PC-9 (cell line): ENCODE measurements around the gene FAIM2. TPM values are rescaled to one million over a fixed set of nuclear protein-coding genes. Genes with fewer than 3 reads are reported as not detected.

Source experiments
- BruUV-seq: library from RNA; stranded (reverse); fragments of 400-500 nt; replicated peaks from 2 replicates; lab custom pipeline; 2021; lab: Mats Ljungman, UMichigan
- CTCF ChIA-PET: fragments of 300-600 bp; sonication (Branson Sonifier 250); formaldehyde crosslinking; loops from one replicate; lab custom pipeline; 2022; ENCODE audit warnings: antibody characterized with exemption; lab: Charles Lee
- POLR2A ChIA-PET: fragments of 300-600 bp; sonication (Branson Sonifier 250); formaldehyde crosslinking; loops from one replicate; lab custom pipeline; 2022; ENCODE audit warnings: antibody characterized with exemption; ENCODE audit not compliant: unreplicated experiment; lab: Charles Lee
- DNase-seq, 2 experiments: peaks; one replicate each; pipeline versions ENCODE4 v3.0.0 to v3.0.0-alpha.2; 2015 to 2022; ENCODE audit warnings: mixed read lengths in 1 of 2
- H2AFZ ChIP-seq: fragments of 200-600 bp; sonication (generic); 2 replicates; pipeline ENCODE4 v1.8.1; 2017; ENCODE audit warnings: antibody characterized with exemption
- H3F3A ChIP-seq: fragments of 200-600 bp; sonication (generic); 2 replicates; pipeline ENCODE4 v1.8.1; 2017; ENCODE audit warnings: antibody characterized with exemption, mild to moderate bottlenecking, low read depth; ENCODE audit not compliant: insufficient read depth
- H3K27ac ChIP-seq: fragments of 200-600 bp; sonication (generic); 2 replicates; pipeline ENCODE4 v1.6.1; 2016; ENCODE audit warnings: mixed run types
- H3K27me3 ChIP-seq: fragments of 200-600 bp; sonication (generic); 2 replicates; pipeline ENCODE4 v1.6.1; 2016; ENCODE audit warnings: low read depth, mixed run types; ENCODE audit not compliant: insufficient read depth
- H3K36me3 ChIP-seq: fragments of 200-600 bp; sonication (generic); 2 replicates; pipeline ENCODE4 v1.6.1; 2016; ENCODE audit warnings: low read depth, mixed run types
- H3K4me1 ChIP-seq: fragments of 200-600 bp; sonication (generic); replicated peaks from 2 replicates; pipeline ENCODE4 v1.6.1; 2016; ENCODE audit warnings: mixed run types; ENCODE audit not compliant: insufficient read depth
- H3K4me2 ChIP-seq: fragments of 200-600 bp; sonication (generic); 2 replicates; pipeline ENCODE4 v1.6.1; 2017; ENCODE audit warnings: mixed run types
- H3K4me3 ChIP-seq: fragments of 200-600 bp; sonication (generic); 2 replicates; pipeline ENCODE4 v1.6.1; 2016; ENCODE audit warnings: mixed run types
- H3K79me2 ChIP-seq: fragments of 200-600 bp; sonication (generic); 2 replicates; pipeline ENCODE4 v1.6.1; 2017; ENCODE audit warnings: low read depth, mixed run types
- H3K9me2 ChIP-seq: fragments of 200-600 bp; sonication (generic); 2 replicates; pipeline ENCODE4 v1.8.1; 2017; ENCODE audit warnings: mild to moderate bottlenecking; ENCODE audit not compliant: insufficient read depth
- H3K9me3 ChIP-seq: fragments of 200-600 bp; sonication (generic); 2 replicates; pipeline ENCODE4 v1.8.1; 2016; ENCODE audit warnings: low read depth; ENCODE audit not compliant: insufficient read depth
- H4K20me1 ChIP-seq: fragments of 200-600 bp; sonication (generic); 2 replicates; pipeline ENCODE4 v1.8.1; 2017; ENCODE audit not compliant: insufficient read depth
- EZH2 ChIP-seq: fragments of 200-600 bp; sonication (generic); IDR thresholded peaks from 2 replicates; pipeline ENCODE4 v1.8.0; 2017; ENCODE audit warnings: antibody characterized with exemption, low read depth
- intact Hi-C: fragments of 100-400 bp; cut with micrococcal nuclease; formaldehyde crosslinking; loops from one replicate; pipeline ENCODE4 v1.10.0; 2022; ENCODE audit not compliant: unreplicated experiment
- total RNA-seq: library from RNA; stranded (reverse); gene quantifications from 2 replicates; pipeline ENCODE4 v1.2.3, GENCODE V29; 2021
- TF ChIP-seq, protein P1 (sequence below): fragments of 200-600 bp; sonication (generic); conservative IDR thresholded peaks from 2 replicates; pipeline ENCODE4 v1.6.1; 2017; ENCODE audit warnings: mixed run types, antibody characterized with exemption, mild to moderate bottlenecking, moderate library complexity

FAIM2 gene
- total RNA-seq, 1 experiment from 2014 or later = not detected

DNA sequence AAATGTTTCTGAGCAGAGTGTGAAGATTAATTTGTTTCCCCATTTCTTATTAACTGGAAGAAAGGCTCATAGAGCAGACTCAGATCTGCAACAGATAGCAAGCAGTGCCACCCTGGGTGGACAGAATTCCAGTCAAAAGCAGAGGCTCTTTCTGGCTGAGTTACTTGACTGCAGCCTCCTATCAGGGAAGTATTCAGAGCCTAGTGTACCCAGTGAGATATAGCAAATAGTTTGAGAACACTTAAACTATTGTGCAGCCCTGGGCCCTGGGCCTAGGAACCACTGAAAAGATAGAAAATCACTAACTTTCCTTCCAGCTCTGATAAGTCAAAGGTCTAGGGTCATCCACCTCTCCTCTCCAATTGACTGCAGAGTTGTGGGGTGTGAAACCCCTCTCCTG is 35.6 kb upstream of the FAIM2 start:
- Histone ChIP-seq H3K4me2 (no peak overlapping the region), H3K27ac (no peak overlapping the region), H3K79me2 (no peaks in the 10 kb centered on the region), H3K27me3 (no peaks in the 10 kb centered on the region), H3F3A (peaks cover 6% of the 10 kb centered on the region), H3K4me3 (no peak overlapping the region), H3K36me3 (no peaks in the 10 kb centered on the region), H3K4me1 (peaks cover 17% of the 10 kb centered on the region), H2AFZ (no peak overlapping the region), H3K9me3 (no peaks in the 10 kb centered on the region), H3K9me2 (no peaks in the 10 kb centered on the region), H4K20me1 (no peaks in the 10 kb centered on the region)
- no TSS peak for BruUV-seq
- intact Hi-C loops = loop anchor here (2.0 kb wide), 1 partner anchor 71 kb away; no protein-coding TSS in a partner anchor
- CTCF ChIA-PET = no interaction called here
- POLR2A ChIA-PET = interaction anchor here (0.7 kb wide), 1 partner anchor 64 kb away, joined by 23 read pairs; no protein-coding TSS in a partner anchor
- no peak for DNase-seq
- no peak for TF ChIP-seq EZH2
- TF ChIP-seq, protein P1, sequence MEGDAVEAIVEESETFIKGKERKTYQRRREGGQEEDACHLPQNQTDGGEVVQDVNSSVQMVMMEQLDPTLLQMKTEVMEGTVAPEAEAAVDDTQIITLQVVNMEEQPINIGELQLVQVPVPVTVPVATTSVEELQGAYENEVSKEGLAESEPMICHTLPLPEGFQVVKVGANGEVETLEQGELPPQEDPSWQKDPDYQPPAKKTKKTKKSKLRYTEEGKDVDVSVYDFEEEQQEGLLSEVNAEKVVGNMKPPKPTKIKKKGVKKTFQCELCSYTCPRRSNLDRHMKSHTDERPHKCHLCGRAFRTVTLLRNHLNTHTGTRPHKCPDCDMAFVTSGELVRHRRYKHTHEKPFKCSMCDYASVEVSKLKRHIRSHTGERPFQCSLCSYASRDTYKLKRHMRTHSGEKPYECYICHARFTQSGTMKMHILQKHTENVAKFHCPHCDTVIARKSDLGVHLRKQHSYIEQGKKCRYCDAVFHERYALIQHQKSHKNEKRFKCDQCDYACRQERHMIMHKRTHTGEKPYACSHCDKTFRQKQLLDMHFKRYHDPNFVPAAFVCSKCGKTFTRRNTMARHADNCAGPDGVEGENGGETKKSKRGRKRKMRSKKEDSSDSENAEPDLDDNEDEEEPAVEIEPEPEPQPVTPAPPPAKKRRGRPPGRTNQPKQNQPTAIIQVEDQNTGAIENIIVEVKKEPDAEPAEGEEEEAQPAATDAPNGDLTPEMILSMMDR = no peak

DNA sequence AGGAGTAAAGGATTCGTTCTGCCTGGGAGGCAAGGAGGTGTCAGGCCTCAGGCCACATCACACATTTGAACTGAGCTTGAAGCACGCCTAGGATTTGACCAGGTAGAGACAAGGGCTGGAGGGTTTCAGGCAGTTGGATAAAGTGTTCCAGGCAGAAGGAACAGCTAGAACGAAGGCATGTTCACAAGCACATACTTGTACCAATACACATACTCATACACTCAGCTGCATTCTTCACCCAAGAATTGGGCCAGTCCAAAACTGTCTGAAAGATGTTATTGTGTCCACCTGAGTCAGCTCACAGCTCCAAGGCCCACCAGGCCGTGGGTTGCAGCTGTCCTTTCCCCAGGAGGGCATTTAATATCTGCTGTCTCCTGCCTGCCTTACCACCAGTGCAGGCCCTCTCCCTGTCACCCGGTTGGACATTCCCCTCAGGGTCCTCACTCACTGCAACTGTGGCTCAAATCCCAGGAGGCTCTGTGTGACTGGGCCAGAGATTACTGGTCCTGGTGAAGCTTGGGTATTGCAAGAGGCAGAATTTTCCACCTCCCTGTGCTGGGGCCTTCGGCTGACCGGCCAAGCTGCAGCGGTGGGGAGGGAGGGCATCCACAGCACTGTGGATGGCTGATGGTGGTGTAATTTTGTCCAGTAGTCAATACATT is 34.1 kb upstream of the FAIM2 start:
- Histone ChIP-seq H3K9me3 (no peaks in the 10 kb centered on the region), H3K27me3 (no peaks in the 10 kb centered on the region), H3K4me3 (no peak overlapping the region), H3K4me1 (peaks cover 18% of the 10 kb centered on the region), H3K36me3 (no peaks in the 10 kb centered on the region), H3K4me2 (no peak overlapping the region), H3F3A (no peaks in the 10 kb centered on the region; the same call in 1 of the 2 replicates), H3K9me2 (no peaks in the 10 kb centered on the region), H4K20me1 (no peaks in the 10 kb centered on the region), H3K79me2 (no peaks in the 10 kb centered on the region), H3K27ac (no peak overlapping the region), H2AFZ (no peak overlapping the region)
- TF ChIP-seq, protein P1 = no peak
- TF ChIP-seq EZH2 = no peak
- BruUV-seq = no TSS peak
- ChIA-PET POLR2A (no interaction called here), CTCF (interaction anchor here (0.7 kb wide), 1 partner anchor 29 kb away, joined by 5 read pairs; no protein-coding TSS in a partner anchor)
- intact Hi-C loops = loop anchor here (2.0 kb wide), 1 partner anchor 69 kb away; no protein-coding TSS in a partner anchor
- no peak for DNase-seq

DNA sequence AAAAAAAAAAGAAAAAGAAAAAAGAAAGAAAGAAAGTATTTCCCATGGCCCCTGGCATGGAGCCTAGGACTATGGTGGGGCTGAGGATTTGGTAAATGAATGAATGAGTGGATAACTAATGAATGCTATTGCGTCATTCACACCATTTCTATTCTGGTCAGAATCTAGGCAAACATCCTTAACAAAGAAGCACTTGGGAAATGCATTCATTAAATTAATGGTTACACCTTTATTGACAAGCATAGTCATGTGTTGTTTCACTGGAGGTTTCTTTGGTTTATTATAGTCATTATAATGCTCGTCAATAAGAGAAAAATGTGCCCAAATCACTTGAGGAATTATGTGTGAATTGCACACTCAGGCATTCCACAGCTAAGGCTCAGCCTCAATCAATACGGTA is 33.2 kb upstream of the FAIM2 start:
- H3K27me3 ChIP-seq = no peaks in the 10 kb centered on the region
- H3K9me2 ChIP-seq = no peaks in the 10 kb centered on the region
- H2AFZ ChIP-seq = no peak overlapping the region
- H3K4me3 ChIP-seq = no peak overlapping the region
- intact Hi-C loops = no loop called here
- no peak overlapping the region for H3K4me2 ChIP-seq
- H3K27ac ChIP-seq = no peak overlapping the region
- H4K20me1 ChIP-seq = no peaks in the 10 kb centered on the region
- ChIA-PET POLR2A (no interaction called here), CTCF (no interaction called here)
- H3K79me2 ChIP-seq = no peaks in the 10 kb centered on the region
- no peaks in the 10 kb centered on the region for H3K36me3 ChIP-seq
- TF ChIP-seq, protein P1 = no peak
- TF ChIP-seq EZH2 = no peak
- peaks cover 11% of the 10 kb centered on the region for H3K4me1 ChIP-seq
- H3F3A ChIP-seq = no peaks in the 10 kb centered on the region; the same call in 1 of the 2 replicates
- H3K9me3 ChIP-seq = no peaks in the 10 kb centered on the region
- no TSS peak for BruUV-seq
- no peak for DNase-seq
